Peyer's patch (tissue), 4 donors: Measurements from ENCODE around the gene HADHB.

Experiments
- POLR2A ChIP-seq, 2 donors: fragments of 450-650 bp; IDR thresholded peaks; one replicate each; pipeline ENCODE4 v1.5.1; 2017; ENCODE audit warnings: antibody characterized with exemption in 2 of 2, mild to moderate bottlenecking in 2 of 2, moderate library complexity in 2 of 2
- TF ChIP-seq, protein P1 (sequence below), 6 experiments: fragments of 450-650 bp in 4 of 6; fragments of 200-600 bp in 2 of 6; sonication (generic) in 1 of 6; IDR thresholded peaks; one replicate each; pipeline ENCODE4 v1.5.1; 2017 to 2019; ENCODE audit warnings: antibody characterized with exemption in 6 of 6, mild to moderate bottlenecking in 3 of 6, moderate library complexity in 1 of 6

- TF ChIP-seq, protein P1, sequence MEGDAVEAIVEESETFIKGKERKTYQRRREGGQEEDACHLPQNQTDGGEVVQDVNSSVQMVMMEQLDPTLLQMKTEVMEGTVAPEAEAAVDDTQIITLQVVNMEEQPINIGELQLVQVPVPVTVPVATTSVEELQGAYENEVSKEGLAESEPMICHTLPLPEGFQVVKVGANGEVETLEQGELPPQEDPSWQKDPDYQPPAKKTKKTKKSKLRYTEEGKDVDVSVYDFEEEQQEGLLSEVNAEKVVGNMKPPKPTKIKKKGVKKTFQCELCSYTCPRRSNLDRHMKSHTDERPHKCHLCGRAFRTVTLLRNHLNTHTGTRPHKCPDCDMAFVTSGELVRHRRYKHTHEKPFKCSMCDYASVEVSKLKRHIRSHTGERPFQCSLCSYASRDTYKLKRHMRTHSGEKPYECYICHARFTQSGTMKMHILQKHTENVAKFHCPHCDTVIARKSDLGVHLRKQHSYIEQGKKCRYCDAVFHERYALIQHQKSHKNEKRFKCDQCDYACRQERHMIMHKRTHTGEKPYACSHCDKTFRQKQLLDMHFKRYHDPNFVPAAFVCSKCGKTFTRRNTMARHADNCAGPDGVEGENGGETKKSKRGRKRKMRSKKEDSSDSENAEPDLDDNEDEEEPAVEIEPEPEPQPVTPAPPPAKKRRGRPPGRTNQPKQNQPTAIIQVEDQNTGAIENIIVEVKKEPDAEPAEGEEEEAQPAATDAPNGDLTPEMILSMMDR (IDR thresholded peaks at IDR 0.05), result no peak
- no peak for TF ChIP-seq POLR2A (IDR thresholded peaks at IDR 0.05)
Observed at GRCh38 chr2:26197516-26197915, 47.2 kb upstream of the HADHB start.
